K562 (cell line): Measurements from ENCODE around the gene CTTNBP2NL. TPM values are rescaled to one million over a fixed set of nuclear protein-coding genes. Genes with fewer than 3 reads are reported as not detected.
A peak's percentile ranks its signal among the peaks of the same experiment; 100 is the strongest.

Source experiments
- CBFB ChIP-seq: sonication (generic); formaldehyde crosslinking; IDR thresholded peaks from 2 replicates; pipeline ENCODE4 v1.4.0; 2020; ENCODE audit warnings: mild to moderate bottlenecking, missing genetic modification reagents
- HEY1 ChIP-seq: fragments of 250-450 bp; sonication (Bioruptor Pico); IDR thresholded peaks from 2 replicates; pipeline ENCODE4 v1.5.0; 2020; ENCODE audit warnings: mild to moderate bottlenecking, moderate library complexity, borderline replicate concordance
- SMARCE1 ChIP-seq: fragments of 450-650 bp; IDR thresholded peaks from 2 replicates; pipeline ENCODE4 v1.7.1; 2016; ENCODE audit warnings: mild to moderate bottlenecking
- TRIM28 ChIP-seq: fragments of 450-650 bp; IDR thresholded peaks from 2 replicates; pipeline ENCODE4 v1.6.1; 2017
- ZNF347 ChIP-seq: fragments of 450-650 bp; formaldehyde crosslinking; IDR thresholded peaks from 2 replicates; pipeline ENCODE4 v1.4.0; 2020; ENCODE audit warnings: low read depth, mild to moderate bottlenecking, moderate library complexity
- ZNF583 ChIP-seq: fragments of 250-450 bp; sonication (Bioruptor Pico); IDR thresholded peaks from 2 replicates; pipeline ENCODE4 v1.4.0; 2020
- polyA plus RNA-seq, 8 experiments: library from polyadenylated mRNA; depleted of rRNA in 4 of 8; stranded (reverse) in 5 of 8; unstranded in 3 of 8; fragments of >200 nt; fragmentation: Nextera tagmentation in 2 of 8; fragmentation: Illumina TruSeq in 1 of 8; extraction: Ambion mirVana in 2 of 8; extraction: Trizol in 1 of 8; gene quantifications; 2 replicates each; pipeline versions ENCODE4 v1.2.1 to v1.2.3, GENCODE V29; 2011 to 2014; ENCODE audit warnings: inconsistent platforms in 1 of 8, missing spikeins in 1 of 8
- total RNA-seq, 7 experiments: library from RNA; depleted of rRNA in 6 of 7; stranded (reverse); fragments of >200 nt in 6 of 7; fragmentation: Illumina TruSeq in 2 of 7; extraction: Trizol in 2 of 7; gene quantifications; 2 replicates each; pipeline versions ENCODE4 v1.2.1 to v1.2.3, GENCODE V29; 2011 to 2021; ENCODE audit warnings: low replicate concordance in 1 of 7
- TF ChIP-seq, protein P1 (sequence below): fragments of 450-650 bp; IDR thresholded peaks from 2 replicates; pipeline ENCODE4 v1.6.1; 2016; ENCODE audit warnings: mild to moderate bottlenecking, moderate library complexity
- TF ChIP-seq, protein P2 (sequence below), 2 experiments: fragments of 450-650 bp; IDR thresholded peaks; 2 replicates each; pipeline ENCODE4 v1.6.1; 2016; ENCODE audit warnings: mild to moderate bottlenecking in 2 of 2, borderline replicate concordance in 1 of 2, low read depth in 1 of 2, moderate library complexity in 1 of 2

Gene CTTNBP2NL
- total and polyA plus RNA-seq, 9 of the 15 experiments (the other 6 are each of a cell fraction or from before 2014, with no cell fraction given), result 0.27 to 1.4 (median 0.62) TPM

DNA sequence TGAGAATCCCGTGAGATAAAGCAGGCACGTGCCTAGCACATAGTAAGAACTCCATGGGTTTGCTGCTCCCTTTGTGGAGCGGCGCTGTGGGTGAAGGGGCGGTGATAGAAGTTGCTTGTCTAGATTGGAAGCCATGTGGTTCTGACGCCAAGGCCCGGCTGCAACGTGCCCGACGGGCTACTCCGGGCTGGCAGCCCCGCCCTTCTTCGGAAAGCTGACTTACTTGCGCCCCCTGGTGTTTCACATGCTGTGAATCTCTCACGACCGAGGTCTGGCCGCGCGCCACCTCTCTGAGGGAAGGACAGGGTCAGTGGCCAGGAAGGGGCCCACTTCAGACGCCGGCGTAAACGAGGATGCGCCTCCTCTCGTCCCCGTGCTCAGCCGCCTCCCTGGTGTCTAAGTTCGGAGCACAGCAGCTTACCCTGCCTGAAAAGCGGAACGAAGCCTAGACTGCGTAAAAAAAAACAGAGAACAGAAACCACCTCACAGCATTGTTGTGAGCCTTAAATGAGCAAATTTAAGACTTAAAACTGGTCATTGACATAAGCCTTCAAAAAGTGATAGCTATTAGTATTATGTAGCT is 70.2 kb downstream of the CTTNBP2NL start (continued):
- TF ChIP-seq, protein P1, sequence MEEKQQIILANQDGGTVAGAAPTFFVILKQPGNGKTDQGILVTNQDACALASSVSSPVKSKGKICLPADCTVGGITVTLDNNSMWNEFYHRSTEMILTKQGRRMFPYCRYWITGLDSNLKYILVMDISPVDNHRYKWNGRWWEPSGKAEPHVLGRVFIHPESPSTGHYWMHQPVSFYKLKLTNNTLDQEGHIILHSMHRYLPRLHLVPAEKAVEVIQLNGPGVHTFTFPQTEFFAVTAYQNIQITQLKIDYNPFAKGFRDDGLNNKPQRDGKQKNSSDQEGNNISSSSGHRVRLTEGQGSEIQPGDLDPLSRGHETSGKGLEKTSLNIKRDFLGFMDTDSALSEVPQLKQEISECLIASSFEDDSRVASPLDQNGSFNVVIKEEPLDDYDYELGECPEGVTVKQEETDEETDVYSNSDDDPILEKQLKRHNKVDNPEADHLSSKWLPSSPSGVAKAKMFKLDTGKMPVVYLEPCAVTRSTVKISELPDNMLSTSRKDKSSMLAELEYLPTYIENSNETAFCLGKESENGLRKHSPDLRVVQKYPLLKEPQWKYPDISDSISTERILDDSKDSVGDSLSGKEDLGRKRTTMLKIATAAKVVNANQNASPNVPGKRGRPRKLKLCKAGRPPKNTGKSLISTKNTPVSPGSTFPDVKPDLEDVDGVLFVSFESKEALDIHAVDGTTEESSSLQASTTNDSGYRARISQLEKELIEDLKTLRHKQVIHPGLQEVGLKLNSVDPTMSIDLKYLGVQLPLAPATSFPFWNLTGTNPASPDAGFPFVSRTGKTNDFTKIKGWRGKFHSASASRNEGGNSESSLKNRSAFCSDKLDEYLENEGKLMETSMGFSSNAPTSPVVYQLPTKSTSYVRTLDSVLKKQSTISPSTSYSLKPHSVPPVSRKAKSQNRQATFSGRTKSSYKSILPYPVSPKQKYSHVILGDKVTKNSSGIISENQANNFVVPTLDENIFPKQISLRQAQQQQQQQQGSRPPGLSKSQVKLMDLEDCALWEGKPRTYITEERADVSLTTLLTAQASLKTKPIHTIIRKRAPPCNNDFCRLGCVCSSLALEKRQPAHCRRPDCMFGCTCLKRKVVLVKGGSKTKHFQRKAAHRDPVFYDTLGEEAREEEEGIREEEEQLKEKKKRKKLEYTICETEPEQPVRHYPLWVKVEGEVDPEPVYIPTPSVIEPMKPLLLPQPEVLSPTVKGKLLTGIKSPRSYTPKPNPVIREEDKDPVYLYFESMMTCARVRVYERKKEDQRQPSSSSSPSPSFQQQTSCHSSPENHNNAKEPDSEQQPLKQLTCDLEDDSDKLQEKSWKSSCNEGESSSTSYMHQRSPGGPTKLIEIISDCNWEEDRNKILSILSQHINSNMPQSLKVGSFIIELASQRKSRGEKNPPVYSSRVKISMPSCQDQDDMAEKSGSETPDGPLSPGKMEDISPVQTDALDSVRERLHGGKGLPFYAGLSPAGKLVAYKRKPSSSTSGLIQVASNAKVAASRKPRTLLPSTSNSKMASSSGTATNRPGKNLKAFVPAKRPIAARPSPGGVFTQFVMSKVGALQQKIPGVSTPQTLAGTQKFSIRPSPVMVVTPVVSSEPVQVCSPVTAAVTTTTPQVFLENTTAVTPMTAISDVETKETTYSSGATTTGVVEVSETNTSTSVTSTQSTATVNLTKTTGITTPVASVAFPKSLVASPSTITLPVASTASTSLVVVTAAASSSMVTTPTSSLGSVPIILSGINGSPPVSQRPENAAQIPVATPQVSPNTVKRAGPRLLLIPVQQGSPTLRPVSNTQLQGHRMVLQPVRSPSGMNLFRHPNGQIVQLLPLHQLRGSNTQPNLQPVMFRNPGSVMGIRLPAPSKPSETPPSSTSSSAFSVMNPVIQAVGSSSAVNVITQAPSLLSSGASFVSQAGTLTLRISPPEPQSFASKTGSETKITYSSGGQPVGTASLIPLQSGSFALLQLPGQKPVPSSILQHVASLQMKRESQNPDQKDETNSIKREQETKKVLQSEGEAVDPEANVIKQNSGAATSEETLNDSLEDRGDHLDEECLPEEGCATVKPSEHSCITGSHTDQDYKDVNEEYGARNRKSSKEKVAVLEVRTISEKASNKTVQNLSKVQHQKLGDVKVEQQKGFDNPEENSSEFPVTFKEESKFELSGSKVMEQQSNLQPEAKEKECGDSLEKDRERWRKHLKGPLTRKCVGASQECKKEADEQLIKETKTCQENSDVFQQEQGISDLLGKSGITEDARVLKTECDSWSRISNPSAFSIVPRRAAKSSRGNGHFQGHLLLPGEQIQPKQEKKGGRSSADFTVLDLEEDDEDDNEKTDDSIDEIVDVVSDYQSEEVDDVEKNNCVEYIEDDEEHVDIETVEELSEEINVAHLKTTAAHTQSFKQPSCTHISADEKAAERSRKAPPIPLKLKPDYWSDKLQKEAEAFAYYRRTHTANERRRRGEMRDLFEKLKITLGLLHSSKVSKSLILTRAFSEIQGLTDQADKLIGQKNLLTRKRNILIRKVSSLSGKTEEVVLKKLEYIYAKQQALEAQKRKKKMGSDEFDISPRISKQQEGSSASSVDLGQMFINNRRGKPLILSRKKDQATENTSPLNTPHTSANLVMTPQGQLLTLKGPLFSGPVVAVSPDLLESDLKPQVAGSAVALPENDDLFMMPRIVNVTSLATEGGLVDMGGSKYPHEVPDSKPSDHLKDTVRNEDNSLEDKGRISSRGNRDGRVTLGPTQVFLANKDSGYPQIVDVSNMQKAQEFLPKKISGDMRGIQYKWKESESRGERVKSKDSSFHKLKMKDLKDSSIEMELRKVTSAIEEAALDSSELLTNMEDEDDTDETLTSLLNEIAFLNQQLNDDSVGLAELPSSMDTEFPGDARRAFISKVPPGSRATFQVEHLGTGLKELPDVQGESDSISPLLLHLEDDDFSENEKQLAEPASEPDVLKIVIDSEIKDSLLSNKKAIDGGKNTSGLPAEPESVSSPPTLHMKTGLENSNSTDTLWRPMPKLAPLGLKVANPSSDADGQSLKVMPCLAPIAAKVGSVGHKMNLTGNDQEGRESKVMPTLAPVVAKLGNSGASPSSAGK, result peak; percentile 98
- TF ChIP-seq ZNF347 (CRISPR knock-in tag), result no peak
- TF ChIP-seq, protein P2, sequence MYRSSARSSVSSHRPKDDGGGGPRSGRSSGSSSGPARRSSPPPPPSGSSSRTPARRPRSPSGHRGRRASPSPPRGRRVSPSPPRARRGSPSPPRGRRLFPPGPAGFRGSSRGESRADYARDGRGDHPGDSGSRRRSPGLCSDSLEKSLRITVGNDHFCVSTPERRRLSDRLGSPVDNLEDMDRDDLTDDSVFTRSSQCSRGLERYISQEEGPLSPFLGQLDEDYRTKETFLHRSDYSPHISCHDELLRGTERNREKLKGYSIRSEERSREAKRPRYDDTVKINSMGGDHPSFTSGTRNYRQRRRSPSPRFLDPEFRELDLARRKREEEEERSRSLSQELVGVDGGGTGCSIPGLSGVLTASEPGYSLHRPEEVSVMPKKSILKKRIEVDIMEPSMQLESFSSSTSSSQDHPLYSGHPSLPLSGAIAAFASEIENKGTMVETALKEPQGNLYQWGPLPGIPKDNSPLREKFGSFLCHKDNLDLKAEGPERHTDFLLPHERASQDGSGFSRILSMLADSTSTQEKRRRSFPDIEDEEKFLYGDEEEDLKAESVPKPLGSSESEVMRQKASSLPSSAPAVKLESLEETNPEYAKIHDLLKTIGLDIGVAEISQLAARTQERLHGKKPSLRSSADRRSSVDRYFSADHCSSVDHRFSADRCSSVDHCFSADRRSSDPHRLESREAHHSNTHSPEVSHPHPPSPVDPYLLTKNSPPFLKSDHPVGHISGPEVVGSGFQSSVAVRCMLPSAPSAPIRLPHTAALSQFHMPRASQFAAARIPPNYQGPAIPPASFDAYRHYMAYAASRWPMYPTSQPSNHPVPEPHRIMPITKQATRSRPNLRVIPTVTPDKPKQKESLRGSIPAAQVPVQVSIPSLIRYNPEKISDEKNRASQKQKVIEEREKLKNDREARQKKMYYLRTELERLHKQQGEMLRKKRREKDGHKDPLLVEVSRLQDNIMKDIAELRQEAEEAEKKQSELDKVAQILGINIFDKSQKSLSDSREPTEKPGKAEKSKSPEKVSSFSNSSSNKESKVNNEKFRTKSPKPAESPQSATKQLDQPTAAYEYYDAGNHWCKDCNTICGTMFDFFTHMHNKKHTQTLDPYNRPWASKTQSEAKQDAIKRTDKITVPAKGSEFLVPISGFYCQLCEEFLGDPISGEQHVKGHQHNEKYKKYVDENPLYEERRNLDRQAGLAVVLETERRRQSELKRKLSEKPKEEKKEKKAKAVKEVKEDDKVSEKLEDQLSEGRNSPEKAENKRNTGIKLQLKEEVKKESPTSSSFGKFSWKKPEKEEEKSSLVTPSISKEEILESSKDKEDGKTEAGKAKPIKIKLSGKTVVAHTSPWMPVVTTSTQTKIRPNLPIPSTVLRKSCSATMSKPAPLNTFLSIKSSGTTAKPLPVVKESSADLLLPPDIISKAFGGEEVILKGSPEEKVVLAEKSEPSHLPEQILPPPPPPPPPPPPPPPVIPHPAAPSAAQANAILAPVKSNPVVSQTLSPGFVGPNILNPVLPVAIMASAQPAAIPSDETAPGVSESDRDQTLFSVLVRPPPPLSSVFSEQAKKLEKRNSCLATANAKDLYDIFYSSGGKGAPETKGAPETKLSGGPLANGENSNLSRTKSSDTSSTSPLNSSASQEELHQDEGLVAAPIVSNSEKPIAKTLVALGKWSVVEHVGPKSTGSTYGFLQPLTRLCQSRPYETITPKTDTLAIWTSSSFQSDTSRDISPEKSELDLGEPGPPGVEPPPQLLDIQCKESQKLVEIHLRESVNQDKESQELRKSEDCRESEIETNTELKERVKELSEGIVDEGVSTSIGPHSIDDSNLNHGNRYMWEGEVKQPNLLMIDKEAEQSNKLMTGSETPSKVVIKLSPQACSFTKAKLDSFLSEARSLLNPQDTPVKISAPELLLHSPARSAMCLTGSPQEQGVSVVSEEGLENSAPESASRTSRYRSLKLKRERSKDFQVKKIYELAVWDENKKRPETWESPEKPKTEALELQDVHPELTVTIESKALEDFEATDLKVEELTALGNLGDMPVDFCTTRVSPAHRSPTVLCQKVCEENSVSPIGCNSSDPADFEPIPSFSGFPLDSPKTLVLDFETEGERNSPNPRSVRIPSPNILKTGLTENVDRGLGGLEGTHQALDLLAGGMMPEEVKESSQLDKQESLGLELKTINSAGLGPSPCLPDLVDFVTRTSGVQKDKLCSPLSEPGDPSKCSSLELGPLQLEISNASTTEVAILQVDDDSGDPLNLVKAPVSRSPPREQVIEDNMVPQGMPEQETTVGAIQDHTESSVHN (IDR thresholded peaks at IDR 0.05; ENCODE audit: borderline replicate concordance in 1 of 2, low read depth in 1 of 2), result no peak
- peak; percentile 33; the same call in 1 of the 2 replicates for TF ChIP-seq ZNF583
- TF ChIP-seq SMARCE1, result peak; percentile 42; the same call in 1 of the 2 replicates
- peak; percentile 55; the same call in 1 of the 2 replicates for TF ChIP-seq CBFB (CRISPR knock-in tag)
- TF ChIP-seq TRIM28, result 0 out of 2 replicates have a peak, but pooled peaks have one; percentile 17
- no peak for TF ChIP-seq HEY1 (CRISPR knock-in tag)
